Fibroblast of skin of scalp (primary cell): ENCODE results near the gene UMAD1.
"Not testable (repeated sequence)": the region's sequence is repeated elsewhere in the genome, so short reads cannot be mapped to it uniquely, and the experiment has no call there.

ENCODE experiments used
- DNase-seq: peaks from one replicate; pipeline ENCODE4 v3.0.0-alpha.2; 2013

The UMAD1 gene

DNA sequence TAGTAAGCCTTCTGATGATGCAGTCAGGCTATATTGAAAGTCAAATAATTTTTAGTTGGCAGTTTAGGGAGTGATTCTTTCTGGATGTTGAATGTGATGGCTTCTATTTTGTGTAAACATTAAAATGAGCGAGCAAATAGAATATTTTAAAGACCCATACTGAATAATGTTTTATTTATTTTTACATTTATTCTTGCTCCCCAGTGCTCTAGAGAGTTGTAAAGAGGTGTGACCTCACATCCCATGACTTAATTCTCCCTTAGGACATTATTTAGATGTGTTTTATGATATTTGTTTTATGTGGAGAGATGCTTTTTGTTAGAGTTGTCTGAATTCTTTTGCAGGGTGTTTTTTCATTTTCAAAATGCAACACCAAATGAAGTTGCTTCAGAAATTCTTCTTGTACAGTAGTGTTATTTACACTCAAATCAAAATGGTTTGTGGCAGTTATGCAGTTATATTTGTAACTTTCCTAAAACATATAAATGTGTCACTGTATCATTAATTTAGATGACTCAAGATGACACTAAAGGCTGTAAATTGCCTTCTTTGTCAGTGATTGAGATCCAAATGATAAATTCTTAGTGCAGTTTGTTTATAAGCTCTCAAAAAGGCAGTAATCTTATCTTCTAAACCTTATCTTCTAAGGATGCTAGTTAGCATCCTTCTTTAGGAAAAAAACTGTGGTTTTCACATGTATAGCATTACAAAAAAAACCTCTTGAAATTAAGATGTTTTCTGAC is 12.4 kb downstream of the UMAD1 start:
- DNase-seq, result no peak

DNA sequence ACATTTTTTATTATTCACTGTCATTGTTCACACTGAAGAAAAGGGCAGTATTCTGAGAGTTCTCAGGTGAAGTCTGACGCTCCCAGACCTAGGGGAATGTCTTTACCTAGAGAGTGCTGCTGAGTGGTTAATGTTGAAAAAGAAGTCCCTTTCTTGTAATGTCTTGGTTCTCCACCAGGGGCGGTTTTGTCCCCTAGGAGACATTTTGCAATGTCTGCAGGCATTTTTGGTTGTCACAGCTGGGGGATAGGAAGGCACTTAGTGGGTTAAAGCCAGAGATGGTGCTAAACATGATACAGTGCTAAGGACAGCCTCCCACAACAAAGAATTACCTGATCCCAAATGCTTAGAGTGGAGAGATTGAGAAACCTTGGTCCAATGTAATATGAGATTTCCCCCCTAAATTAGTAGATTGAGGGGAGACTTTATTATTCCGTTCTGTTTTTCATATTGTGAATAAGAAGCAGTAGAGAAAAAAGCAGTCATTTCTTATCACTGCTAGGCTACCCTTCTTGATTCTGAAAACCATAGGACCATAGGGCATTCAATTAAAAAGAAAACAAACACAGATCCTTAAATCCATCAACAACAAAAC is 13.1 kb downstream of the UMAD1 start:
- peak; percentile 8 for DNase-seq

GRCh38 chr7:7654964-7655715 is 14.6 kb downstream of the UMAD1 start:
- DNase-seq, result no peak

- DNase-seq, result not testable (repeated sequence)
Observed at GRCh38 chr7:7656459-7656858, 15.9 kb downstream of the UMAD1 start.

DNA sequence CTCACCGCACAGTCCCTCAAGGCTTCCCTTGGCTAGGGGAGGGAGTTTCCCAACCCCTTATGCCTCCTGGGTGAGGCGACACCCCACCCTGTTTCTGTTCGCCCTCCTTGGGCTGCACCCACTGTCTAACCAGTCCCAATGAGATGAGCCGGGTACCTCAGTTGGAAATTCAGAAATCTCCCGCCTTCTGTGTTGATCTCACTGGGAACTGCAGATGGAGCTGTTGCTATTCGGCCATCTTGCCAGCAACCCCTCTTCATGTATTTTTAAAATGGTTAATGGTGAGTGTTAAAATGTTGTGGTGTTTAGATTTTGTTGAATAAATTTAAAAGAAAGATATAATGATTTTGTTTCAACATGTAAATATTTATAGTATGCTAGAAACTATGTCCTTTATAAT is 22.0 kb downstream of the UMAD1 start:
- DNase-seq, result peak; percentile 13

DNA sequence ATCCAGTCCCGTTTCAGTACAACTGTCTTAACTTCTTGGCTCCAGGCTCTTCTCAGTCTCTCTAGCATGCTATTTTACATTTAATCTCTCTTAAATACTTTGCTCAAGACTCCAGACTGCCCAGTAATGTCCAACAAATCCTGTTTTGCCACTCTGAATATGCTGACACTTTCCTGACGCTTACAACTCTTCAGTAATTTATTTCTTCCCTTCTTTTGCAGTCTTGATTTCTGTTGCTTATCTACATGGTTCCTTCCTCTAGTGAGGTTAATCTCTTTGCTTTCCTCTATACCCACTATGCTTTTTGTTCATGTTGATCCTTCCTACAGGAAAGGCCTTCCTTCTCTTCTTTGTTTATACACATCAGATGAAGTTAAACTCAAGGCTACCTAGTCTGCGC is 23.7 kb downstream of the UMAD1 start:
- DNase-seq, result no peak

DNA sequence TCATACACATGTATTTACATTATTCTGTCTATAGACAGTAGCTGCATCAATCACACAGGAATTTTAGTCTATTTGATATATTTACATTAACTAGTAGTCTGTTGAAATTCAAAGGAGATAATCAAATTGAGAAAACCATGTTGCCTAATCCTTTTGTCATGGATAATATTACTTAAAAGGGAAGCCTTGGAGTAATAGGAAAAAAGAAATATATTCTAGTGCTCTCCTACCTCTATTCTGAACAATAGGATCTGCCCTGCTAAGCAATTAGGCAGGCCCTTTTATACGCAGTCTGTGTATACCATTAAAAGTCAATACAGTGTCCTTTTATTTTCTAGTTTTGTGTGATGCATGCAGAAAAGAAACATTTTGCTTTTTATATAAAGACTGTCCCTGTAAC is 24.5 kb downstream of the UMAD1 start:
- no peak for DNase-seq

GRCh38 chr7:7667187-7667586 is 26.6 kb downstream of the UMAD1 start:
- DNase-seq, result no peak

- DNase-seq, result no peak
Observed at GRCh38 chr7:7668706-7669105, 28.2 kb downstream of the UMAD1 start.

- DNase-seq, result no peak
Observed at GRCh38 chr7:7670490-7670889, 29.9 kb downstream of the UMAD1 start.

GRCh38 chr7:7671361-7671760 is 30.8 kb downstream of the UMAD1 start:
- DNase-seq, result no peak

GRCh38 chr7:7672545-7673239 is 32.1 kb downstream of the UMAD1 start:
- DNase-seq, result no peak

GRCh38 chr7:7673240-7673550 is 32.6 kb downstream of the UMAD1 start:
- DNase-seq, result no peak

DNA sequence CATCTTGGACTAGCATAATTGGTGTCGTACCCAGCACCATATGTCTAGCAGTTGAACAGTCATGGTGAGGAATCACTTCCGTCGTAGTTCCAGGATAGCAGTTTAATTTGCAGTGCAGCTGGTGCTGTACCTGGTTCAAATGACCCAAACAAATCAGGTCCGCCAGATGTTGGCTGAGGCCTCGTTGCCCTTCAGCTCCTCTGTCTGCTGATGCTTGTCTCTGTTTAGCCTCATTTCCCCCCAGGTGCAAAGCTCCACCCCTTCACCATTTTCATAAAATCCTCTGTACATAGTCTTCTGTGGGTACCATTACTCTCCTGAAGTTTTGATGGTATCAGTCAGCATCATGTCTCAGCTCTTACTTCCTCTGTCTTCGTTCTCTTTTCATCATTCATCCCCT is 35.1 kb downstream of the UMAD1 start:
- no peak for DNase-seq

GRCh38 chr7:7679640-7680039 is 39.1 kb downstream of the UMAD1 start:
- not testable (repeated sequence) for DNase-seq

- peak; percentile 57 for DNase-seq
Observed at GRCh38 chr7:7681191-7681935, 40.8 kb downstream of the UMAD1 start.

- no peak for DNase-seq
Observed at GRCh38 chr7:7681936-7682329, 41.4 kb downstream of the UMAD1 start.

DNA sequence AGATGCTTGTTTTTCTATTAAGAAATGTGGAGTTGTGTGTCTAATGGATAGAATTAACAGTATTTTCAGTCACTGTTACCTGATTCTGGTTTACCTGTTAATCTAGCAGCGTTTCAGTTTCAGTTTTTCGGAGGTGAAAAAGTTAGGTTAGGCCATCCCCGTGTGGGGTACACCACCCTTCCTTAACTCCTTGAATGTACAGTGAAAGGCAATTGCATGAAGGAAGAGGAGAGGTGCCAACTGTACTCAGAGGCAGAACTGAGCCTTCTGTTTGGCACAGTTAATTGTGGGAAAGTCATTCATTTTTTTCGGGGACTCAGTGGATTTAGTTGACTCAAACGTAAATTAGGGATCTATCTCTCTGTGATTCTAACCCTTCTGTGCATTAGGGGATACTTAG is 42.3 kb downstream of the UMAD1 start:
- no peak for DNase-seq

DNA sequence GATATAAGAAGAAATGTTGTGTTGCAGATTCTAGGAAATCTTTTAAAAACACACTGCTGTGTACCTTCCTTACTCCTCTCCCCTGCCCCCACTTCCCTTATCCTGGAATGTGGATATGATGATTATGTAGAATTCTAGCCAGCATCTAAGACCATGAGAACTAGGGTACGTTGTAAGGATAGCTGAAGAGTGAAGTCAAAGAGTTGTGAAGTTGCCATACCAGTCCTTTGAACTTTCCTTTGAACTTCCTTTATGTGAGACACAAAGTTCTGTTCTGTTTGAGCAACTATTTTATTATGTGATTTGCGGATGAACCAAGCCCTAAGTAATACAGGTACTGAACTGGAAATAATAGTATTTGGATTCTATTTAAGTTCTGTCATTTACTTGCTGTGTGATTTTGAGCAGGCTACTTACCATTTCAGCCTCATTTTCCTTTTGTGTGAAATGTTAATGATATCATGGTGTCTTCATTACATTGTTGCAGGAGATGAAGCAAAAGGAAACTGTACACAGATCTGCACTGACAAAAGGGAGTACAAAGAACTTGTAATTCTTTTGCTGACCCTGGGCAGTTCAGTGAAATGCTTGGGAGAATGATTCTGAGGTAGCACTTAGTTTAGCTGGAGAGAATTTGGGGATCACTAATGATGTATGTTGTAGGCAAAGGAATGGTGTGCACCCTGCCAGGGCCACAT is 46.4 kb downstream of the UMAD1 start:
- DNase-seq, result no peak

GRCh38 chr7:7687800-7688199 is 47.2 kb downstream of the UMAD1 start:
- no peak for DNase-seq

GRCh38 chr7:7688310-7688709 is 47.8 kb downstream of the UMAD1 start:
- DNase-seq, result no peak

GRCh38 chr7:7688956-7689355 is 48.4 kb downstream of the UMAD1 start:
- no peak for DNase-seq
